Liver (tissue), 3 donors: ENCODE data around the gene SPTLC3.

Source experiments
- CTCF ChIP-seq: fragments of 150-350 bp; IDR thresholded peaks from 2 replicates; pipeline ENCODE4 v1.5.1; 2017; ENCODE audit warnings: improper control_type of control experiment, low read depth, low read length; ENCODE audit not compliant: missing input control
- SP1 ChIP-seq: IDR thresholded peaks from 2 replicates; pipeline ENCODE4 v1.6.1; 2018; ENCODE audit warnings: antibody characterized with exemption, mild to moderate bottlenecking
- donor health status: healthy.
- donor health status: healthy.

GRCh38 chr20:13022401-13023155 is 13.8 kb downstream of the SPTLC3 start:
- TF ChIP-seq CTCF (no peak), SP1 (no peak)
